Measurements from ENCODE around the gene SLC9A5. TPM values are rescaled to one million over a fixed set of nuclear protein-coding genes. Genes with fewer than 3 reads are reported as not detected.

The SLC9A5 gene
- total RNA-seq, 1 donor from 2014 or later, result 2.8 TPM

GRCh38 chr16:67310561-67310960, 61.8 kb downstream of the SLC9A5 start:
- intact Hi-C loops (cut with DNase I), result no loop called here
- H3K27ac ChIP-seq, result no peak overlapping the region
- no peaks in the 10 kb centered on the region for H3K9me3 ChIP-seq
- no peak overlapping the region for H3K4me3 ChIP-seq
- ATAC-seq, result no peak
- no peaks in the 10 kb centered on the region for H3K36me3 ChIP-seq
- DNase-seq, result no peak
- TF ChIP-seq CTCF (IDR thresholded peaks at IDR 0.05), result no peak
- H3K27me3 ChIP-seq (ENCODE audit: low read depth), result no peaks in the 10 kb centered on the region
- no peaks in the 10 kb centered on the region for H3K4me1 ChIP-seq

- Histone ChIP-seq H3K4me1 (no peaks in the 10 kb centered on the region), H3K9me3 (no peaks in the 10 kb centered on the region), H3K27me3 (ENCODE audit: low read depth) (no peaks in the 10 kb centered on the region), H3K4me3 (no peak overlapping the region), H3K36me3 (no peaks in the 10 kb centered on the region), H3K27ac (no peak overlapping the region)
- intact Hi-C loops (cut with DNase I), result no loop called here
- DNase-seq (no peak), ATAC-seq (peak; percentile 60 to 61)
- no peak for TF ChIP-seq CTCF (IDR thresholded peaks at IDR 0.05)
Measured at GRCh38 chr16:67311607-67312488, 63.1 kb downstream of the SLC9A5 start.

GRCh38 chr16:67312719-67313118, 63.9 kb downstream of the SLC9A5 start:
- Histone ChIP-seq H3K36me3 (no peaks in the 10 kb centered on the region), H3K9me3 (no peaks in the 10 kb centered on the region), H3K4me3 (no peak overlapping the region), H3K27me3 (ENCODE audit: low read depth) (no peaks in the 10 kb centered on the region), H3K4me1 (no peaks in the 10 kb centered on the region), H3K27ac (no peak overlapping the region)
- no peak for TF ChIP-seq CTCF (IDR thresholded peaks at IDR 0.05)
- intact Hi-C loops (cut with DNase I), result no loop called here
- DNase-seq (no peak), ATAC-seq (no peak)

GRCh38 chr16:67317853-67318252, 69.1 kb downstream of the SLC9A5 start:
- no peak for ATAC-seq
- H3K27me3 ChIP-seq (ENCODE audit: low read depth), result no peaks in the 10 kb centered on the region
- no peak overlapping the region for H3K4me3 ChIP-seq
- no peaks in the 10 kb centered on the region for H3K9me3 ChIP-seq
- TF ChIP-seq CTCF (IDR thresholded peaks at IDR 0.05), result no peak
- H3K36me3 ChIP-seq, result no peaks in the 10 kb centered on the region
- no peak for DNase-seq
- H3K27ac ChIP-seq, result no peak overlapping the region
- no peaks in the 10 kb centered on the region for H3K4me1 ChIP-seq
- intact Hi-C loops (cut with DNase I), result no loop called here

Small RNA genes within 50 kb of the gene (microRNA-seq; reads per million reads assigned to microRNA genes)
- gene MIR328 (ENCODE audit: borderline number of aligned reads), result 195 reads per million, percentile 63 among the genes with 10 or more reads in this experiment

Other genes with a start within 250 kb of the SLC9A5 start
- 46.9 TPM for gene CBFB, start 219.8 kb upstream of the SLC9A5 start, total RNA-seq
- 21.7 TPM for gene PHAF1, start 139.0 kb upstream of the SLC9A5 start, total RNA-seq
- gene B3GNT9, start 98.0 kb upstream of the SLC9A5 start, total RNA-seq, result 13.5 TPM
- gene TRADD, start 89.1 kb upstream of the SLC9A5 start, total RNA-seq, result 28.4 TPM
- gene FBXL8, start 89.0 kb upstream of the SLC9A5 start, total RNA-seq, result 32.9 TPM
- gene HSF4, start 84.2 kb upstream of the SLC9A5 start, total RNA-seq, result 76.3 TPM
- 55.6 TPM for gene NOL3, start 78.4 kb upstream of the SLC9A5 start, total RNA-seq
- gene MATCAP1, start 65.0 kb upstream of the SLC9A5 start, total RNA-seq, result 29.0 TPM
- gene EXOC3L1, start 58.8 kb upstream of the SLC9A5 start, total RNA-seq, result 15.6 TPM
- 66.5 TPM for gene E2F4, start 56.8 kb upstream of the SLC9A5 start, total RNA-seq
- 14.9 TPM for gene ELMO3, start 49.8 kb upstream of the SLC9A5 start, total RNA-seq
- gene TMEM208, start 21.8 kb upstream of the SLC9A5 start, total RNA-seq, result 33.1 TPM
- 67.7 TPM for gene FHOD1, start 1.5 kb upstream of the SLC9A5 start, total RNA-seq
- gene PLEKHG4, start 30.6 kb downstream of the SLC9A5 start, total RNA-seq, result 12.4 TPM
- gene KCTD19, start 77.8 kb downstream of the SLC9A5 start, total RNA-seq, result 0.74 TPM
- 42.1 TPM for gene LRRC36, start 77.8 kb downstream of the SLC9A5 start, total RNA-seq
- gene TPPP3, start 144.5 kb downstream of the SLC9A5 start, total RNA-seq, result 123 TPM
- 18.9 TPM for gene ZDHHC1, start 167.5 kb downstream of the SLC9A5 start, total RNA-seq
- 2.9 TPM for gene HSD11B2, start 182.1 kb downstream of the SLC9A5 start, total RNA-seq
- gene ATP6V0D1, start 232.2 kb downstream of the SLC9A5 start, total RNA-seq, result 175 TPM
- gene AGRP, start 234.6 kb downstream of the SLC9A5 start, total RNA-seq, result 8.5 TPM

Data from lower lobe of right lung (tissue), 2 donors.